Psoas muscle (tissue), 8 donors: Measurements from ENCODE around the gene ESPN. TPM values are rescaled to one million over a fixed set of nuclear protein-coding genes. Genes with fewer than 3 reads are reported as not detected.

Source experiments
- ATAC-seq, 4 donors: fragments of 200-7000 bp; cut with Tn5 transposase; one replicate each; pipeline ENCODE4 v1.9.1; 2020; ENCODE audit warnings: moderate library complexity in 3 of 4, mild to moderate bottlenecking in 2 of 4
- DNase-seq, 2 donors: peaks; one replicate each; pipeline ENCODE4 v3.0.0-alpha.2; 2020
- H3K27ac ChIP-seq: fragments of 200-600 bp; one replicate; pipeline ENCODE4 v1.8.0; 2022
- H3K27me3 ChIP-seq, 3 donors: fragments of 200-600 bp in 1 of 3; one replicate each; pipeline versions ENCODE4 v1.6.1 to v1.8.0; 2013 to 2022; ENCODE audit warnings: low read length in 2 of 3, mild to moderate bottlenecking in 2 of 3, moderate library complexity in 1 of 3; ENCODE audit not compliant: insufficient read depth in 3 of 3
- H3K36me3 ChIP-seq, 2 donors: fragments of 200-600 bp in 1 of 2; one replicate each; pipeline versions ENCODE4 v1.6.1 to v1.8.0; 2013 to 2022; ENCODE audit warnings: low read depth in 1 of 2, mild to moderate bottlenecking in 1 of 2, moderate library complexity in 1 of 2; ENCODE audit not compliant: insufficient read depth in 1 of 2
- H3K4me1 ChIP-seq: fragments of 200-600 bp; one replicate; pipeline ENCODE4 v1.8.0; 2022
- H3K4me3 ChIP-seq: fragments of 200-600 bp; one replicate; pipeline ENCODE4 v1.8.0; 2022; ENCODE audit warnings: mild to moderate bottlenecking
- H3K9me3 ChIP-seq: fragments of 200-600 bp; one replicate; pipeline ENCODE4 v1.8.0; 2022
- CTCF ChIP-seq: fragments of 200-600 bp; IDR thresholded peaks from one replicate; pipeline ENCODE4 v1.8.0; 2022; ENCODE audit warnings: antibody characterized with exemption
- WGBS, 3 donors: extraction: QIAGEN DNeasy Blood & Tissue Kit; methylation state at CpG; one replicate each; pipeline versions ENCODE4 v1.1.6 to v1.1.7; 2013; 5-methylcytosine and 5-hydroxymethylcytosine counted together
- intact Hi-C, 2 donors: fragments of 100-400 bp; cut with DNase I; formaldehyde crosslinking; loops; one replicate each; pipeline versions ENCODE4 v1.11.0 to v1.14.2; 2022
- long read RNA-seq, 2 donors: library from polyadenylated mRNA; unstranded; transcript quantifications; one replicate each; pipeline ENCODE4 v2.0.0, GENCODE V29; 2021
- polyA plus RNA-seq, 3 donors: library from polyadenylated mRNA; stranded (reverse); fragments of 200-250 nt; gene quantifications; one replicate each; pipeline ENCODE4 v1.2.3, GENCODE V29; 2013
- total RNA-seq, 4 donors: library from RNA; stranded (reverse); fragmentation: NEBNext Ultra II Directional in 2 of 4; extraction: Animal tissue kit (Norgen Biotek cat#: 25700) in 2 of 4; gene quantifications; one replicate each; pipeline versions ENCODE4 v1.2.1 to v1.2.4, GENCODE V29; 2021 to 2023
- donor health status: healthy with polysubstance abuse.
- donor health status: DM: no; HTN: no; CAD: no; lungs with moderate emphysema.
- donor health status: Bipolar disorder and iron deficiency.
- donor health status: healthy.
- donor health status: DM: yes; HTN: yes; CAD: no.
- donor health status: DM: no; HTN: no; CAD: no.
- donor health status: DM: no; HTN: no; CAD: no.
- donor health status: DM: yes; HTN: yes; CAD: no.

ESPN gene
- not detected for total RNA-seq
- under 1 TPM in 1 of 3 donors, not detected in 2; 0.12 TPM for polyA plus RNA-seq
- long read RNA-seq, donor 1 = 0 reads
- long read RNA-seq, donor 2 = 0 reads

- H3K4me1 ChIP-seq = peaks cover 11% of the 10 kb centered on the region
- WGBS, 3 donors = 5 to 9% (median 8%) methylated on average over 43 to 99 of the region's 99 CpGs
- no peaks in the 10 kb centered on the region for H3K36me3 ChIP-seq
- DNase-seq (no peak), ATAC-seq (no peak)
- intact Hi-C loops = no loop called here
- no peaks in the 10 kb centered on the region for H3K9me3 ChIP-seq
- no peak within 1 kb of the TSS for H3K4me3 ChIP-seq
- peaks cover 0 to 91% (median 32%) of the 10 kb centered on the region in 3 donors for H3K27me3 ChIP-seq
- no peak within 1 kb of the TSS for H3K27ac ChIP-seq
- no peak for TF ChIP-seq CTCF
Observed at GRCh38 chr1:6424619-6425593, at the start of gene ESPN. Gene ESPN, plus strand, starts transcription at chr1:6424776. Its CDS starts 180 bp downstream, at chr1:6424956.

- H3K27ac ChIP-seq = no peak overlapping the region
- H3K9me3 ChIP-seq = no peaks in the 10 kb centered on the region
- H3K4me1 ChIP-seq = no peaks in the 10 kb centered on the region
- TF ChIP-seq CTCF = no peak
- intact Hi-C loops = no loop called here
- H3K4me3 ChIP-seq = no peak overlapping the region
- 55 to 77% (median 61%) methylated on average over 6 to 12 of the region's 12 CpGs for WGBS, 3 donors
- H3K27me3 ChIP-seq = no peaks in the 10 kb centered on the region
- ATAC-seq = no peak
- H3K36me3 ChIP-seq = no peaks in the 10 kb centered on the region
- no peak for DNase-seq
Observed at GRCh38 chr1:6378096-6378746, 46.4 kb upstream of the ESPN start.

GRCh38 chr1:6380037-6380436, 44.5 kb upstream of the ESPN start:
- DNase-seq (no peak), ATAC-seq (no peak)
- Histone ChIP-seq H3K9me3 (no peaks in the 10 kb centered on the region), H3K4me3 (no peak overlapping the region), H3K36me3 (no peaks in the 10 kb centered on the region), H3K4me1 (no peaks in the 10 kb centered on the region), H3K27ac (no peak overlapping the region), H3K27me3 (no peaks in the 10 kb centered on the region)
- TF ChIP-seq CTCF = no peak
- intact Hi-C loops = no loop called here
- WGBS, 3 donors = 97 to 99% (median 97%) methylated on average over 7 of the region's 7 CpGs

GRCh38 chr1:6384135-6384534, 40.4 kb upstream of the ESPN start:
- intact Hi-C loops = no loop called here
- ATAC-seq (no peak), DNase-seq (no peak)
- no peak for TF ChIP-seq CTCF
- H3K9me3 ChIP-seq = no peaks in the 10 kb centered on the region
- no peaks in the 10 kb centered on the region for H3K4me1 ChIP-seq
- no peaks in the 10 kb centered on the region for H3K36me3 ChIP-seq
- H3K4me3 ChIP-seq = no peak overlapping the region
- H3K27ac ChIP-seq = no peak overlapping the region
- H3K27me3 ChIP-seq = no peaks in the 10 kb centered on the region
- 96 to 100% (median 100%) methylated on average over 1 of the region's 1 CpG for whole genome bisulfite sequencing, 3 donors
